ENCODE data around the gene AP1G1.

AP1G1 gene

DNA sequence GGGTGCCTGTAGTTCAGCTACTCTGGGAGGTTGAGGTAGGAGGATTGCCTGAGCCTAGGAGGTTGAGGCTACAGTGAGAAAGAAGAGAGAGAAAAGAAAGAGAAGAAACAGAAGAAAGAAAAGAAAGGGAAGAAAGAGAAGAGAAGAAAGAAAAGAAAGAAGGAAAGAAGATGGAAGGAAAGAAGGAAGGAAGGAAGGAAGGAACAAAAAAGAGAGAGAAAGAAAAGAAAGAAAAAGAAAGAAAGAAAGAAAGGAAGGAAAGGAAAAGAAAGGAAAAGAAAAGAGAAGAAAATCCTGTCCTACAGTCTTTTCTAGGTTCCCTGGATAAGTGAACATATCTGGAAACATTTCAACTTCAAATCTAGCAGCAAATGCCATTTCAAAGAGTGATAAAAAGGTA is 54.5 kb downstream of the AP1G1 start:
- DNase-seq: no peak

DNA sequence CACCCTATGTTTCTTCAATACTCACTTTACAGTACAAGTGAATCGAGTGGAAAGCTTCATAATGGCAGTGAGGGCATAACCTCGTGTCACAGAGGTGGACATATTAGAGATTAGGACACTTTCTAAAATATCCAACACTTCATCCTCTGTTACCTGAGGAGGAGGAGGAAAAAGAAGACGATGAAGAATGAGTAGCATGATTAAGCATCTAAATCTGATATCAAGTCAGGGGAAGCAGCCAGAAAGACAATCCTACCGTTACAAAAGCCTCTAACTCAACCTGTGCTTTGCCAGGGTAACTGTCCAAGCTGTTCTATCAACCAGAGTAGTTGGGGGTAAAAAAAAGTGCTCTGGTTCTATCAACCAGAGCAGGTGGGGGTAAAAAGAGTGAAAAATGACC is 60.4 kb downstream of the AP1G1 start:
- no peak for DNase-seq

DNA sequence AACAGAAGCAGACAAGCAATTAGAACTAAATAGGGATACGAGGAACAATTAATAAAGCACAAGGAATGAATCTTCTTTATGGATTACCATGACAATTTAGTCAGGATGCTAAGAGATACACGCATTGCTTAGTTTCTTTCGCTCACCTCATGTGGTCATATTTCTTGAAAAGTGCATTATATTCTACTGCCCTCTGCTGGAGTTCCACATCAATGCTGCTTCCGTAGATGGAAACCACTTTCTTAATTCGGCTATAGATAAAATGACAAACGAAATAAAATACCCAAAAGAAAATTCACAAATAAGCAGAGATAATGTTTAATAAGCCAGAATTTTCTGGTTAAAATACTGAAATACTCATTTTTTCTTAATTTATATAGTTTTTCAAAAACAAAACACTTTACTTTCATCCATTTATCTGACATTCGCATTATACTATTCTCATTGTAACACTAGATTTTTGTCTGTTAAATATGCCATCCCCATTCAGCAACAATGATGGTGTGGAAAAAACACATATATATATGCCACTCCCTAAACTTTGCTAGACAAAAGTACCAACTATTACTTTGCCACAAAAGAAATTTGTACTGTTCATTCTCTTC is 62.1 kb downstream of the AP1G1 start:
- DNase-seq: peak; percentile 31

DNA sequence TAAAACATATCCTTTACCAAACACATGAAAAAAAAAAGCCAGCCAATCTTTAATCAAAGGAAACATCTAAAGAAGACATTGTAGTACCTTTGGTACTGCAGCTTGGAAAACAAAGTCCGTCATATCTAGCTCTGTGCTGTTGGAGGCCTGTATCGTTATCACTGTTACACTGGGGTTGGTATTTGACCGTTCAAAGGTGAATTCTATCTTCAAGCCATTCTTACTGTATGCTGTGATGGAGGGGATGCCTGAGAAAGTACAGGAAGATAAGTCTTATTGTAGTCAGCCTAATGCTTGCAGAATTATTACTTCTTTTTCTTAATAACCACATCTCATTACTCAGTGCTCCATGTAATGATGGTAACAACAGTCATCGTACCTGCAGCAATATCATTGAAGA is 69.8 kb downstream of the AP1G1 start:
- no peak for DNase-seq

DNA sequence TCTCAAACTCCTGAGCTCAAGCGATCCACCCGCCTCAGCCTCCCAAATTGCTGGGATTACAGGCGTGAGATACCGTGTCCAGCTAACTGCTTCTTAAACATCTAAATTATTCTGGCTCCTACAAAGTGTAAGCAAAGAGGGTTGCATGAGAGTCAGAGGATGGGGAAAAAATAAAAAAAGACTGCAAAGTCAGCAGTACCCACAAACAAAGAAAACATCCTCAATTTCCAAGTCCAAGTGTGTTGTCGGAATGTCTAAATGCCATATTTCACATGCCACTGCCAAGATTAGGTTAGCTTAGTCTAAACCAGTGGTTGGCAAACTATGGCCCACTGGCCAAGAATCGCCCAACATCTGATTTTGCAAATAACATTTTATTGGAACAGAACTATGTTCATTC is 71.1 kb downstream of the AP1G1 start:
- no peak for DNase-seq

DNA sequence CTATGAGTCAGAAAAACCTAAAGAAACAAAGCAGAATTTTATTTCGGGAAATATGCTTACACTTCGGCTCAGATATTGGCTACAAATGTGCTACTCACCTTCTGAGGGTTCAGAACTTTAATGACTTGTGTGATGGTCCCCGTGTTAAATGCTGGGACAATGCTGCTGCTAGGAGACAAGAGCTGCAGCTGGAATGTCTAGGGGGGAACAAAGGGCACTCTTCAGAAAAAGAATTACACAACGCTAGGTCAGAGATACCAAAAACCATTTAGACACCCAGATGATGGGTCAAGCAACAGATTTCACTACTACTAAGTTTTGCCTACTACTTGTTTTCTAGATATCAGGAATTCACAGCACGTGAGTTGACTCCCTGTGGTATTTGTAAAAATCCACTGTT is 74.1 kb downstream of the AP1G1 start:
- no peak for DNase-seq

DNA sequence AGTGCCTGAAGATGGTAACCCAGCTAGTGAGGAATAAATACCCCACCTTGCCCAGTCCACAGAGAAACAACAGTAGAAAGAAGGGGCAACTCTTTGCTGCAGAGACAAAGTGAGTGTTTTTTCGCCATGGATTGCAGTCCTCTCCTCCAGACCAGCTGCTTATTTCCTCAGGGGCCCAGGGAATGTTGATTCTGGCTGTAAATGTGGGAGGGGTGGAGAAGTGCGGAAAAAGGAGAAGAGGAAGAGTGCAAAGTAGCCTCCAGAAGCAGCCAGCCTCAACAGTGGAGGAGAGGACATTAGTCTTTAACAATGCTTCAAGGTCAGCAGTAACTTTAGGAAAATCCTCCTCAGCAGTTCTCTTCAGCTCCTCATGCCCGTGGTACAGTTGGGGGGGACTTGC is 76.0 kb downstream of the AP1G1 start:
- DNase-seq: no peak

DNA sequence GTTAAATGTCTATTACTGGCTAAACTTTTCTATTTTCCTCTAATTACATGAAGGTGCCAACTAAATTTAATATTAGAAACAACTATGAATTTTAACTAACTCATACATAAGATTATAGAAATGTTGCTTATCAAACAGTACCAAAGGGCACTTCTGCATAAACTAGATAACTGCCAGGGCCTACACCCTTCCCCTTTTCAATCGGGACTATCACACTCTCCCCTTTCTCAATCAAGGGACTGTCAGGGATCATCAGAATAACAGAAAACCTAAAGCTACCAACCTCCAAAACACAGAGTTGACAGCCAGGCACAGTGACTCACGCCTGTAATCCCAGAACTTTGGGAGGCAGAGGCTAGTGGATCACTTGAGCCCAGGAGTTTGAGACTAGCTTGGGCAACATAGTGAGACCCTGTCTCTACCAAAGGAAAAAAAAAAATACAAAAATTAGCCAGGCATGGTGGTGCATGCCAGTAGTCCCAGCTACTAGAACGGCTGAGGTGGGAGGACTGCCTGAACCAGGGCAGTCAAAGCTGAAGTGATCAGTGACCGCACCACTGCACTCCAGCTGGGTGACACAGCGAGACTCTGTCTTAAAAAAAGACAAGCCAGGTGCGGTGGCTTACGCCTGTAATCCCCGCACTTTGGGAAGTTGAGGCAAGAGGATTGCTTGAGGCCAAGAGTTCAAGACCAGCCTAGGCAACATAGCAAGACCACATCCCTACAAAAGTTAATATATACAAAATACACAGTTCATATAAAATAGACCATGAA is 80.9 kb downstream of the AP1G1 start:
- no peak for DNase-seq

DNA sequence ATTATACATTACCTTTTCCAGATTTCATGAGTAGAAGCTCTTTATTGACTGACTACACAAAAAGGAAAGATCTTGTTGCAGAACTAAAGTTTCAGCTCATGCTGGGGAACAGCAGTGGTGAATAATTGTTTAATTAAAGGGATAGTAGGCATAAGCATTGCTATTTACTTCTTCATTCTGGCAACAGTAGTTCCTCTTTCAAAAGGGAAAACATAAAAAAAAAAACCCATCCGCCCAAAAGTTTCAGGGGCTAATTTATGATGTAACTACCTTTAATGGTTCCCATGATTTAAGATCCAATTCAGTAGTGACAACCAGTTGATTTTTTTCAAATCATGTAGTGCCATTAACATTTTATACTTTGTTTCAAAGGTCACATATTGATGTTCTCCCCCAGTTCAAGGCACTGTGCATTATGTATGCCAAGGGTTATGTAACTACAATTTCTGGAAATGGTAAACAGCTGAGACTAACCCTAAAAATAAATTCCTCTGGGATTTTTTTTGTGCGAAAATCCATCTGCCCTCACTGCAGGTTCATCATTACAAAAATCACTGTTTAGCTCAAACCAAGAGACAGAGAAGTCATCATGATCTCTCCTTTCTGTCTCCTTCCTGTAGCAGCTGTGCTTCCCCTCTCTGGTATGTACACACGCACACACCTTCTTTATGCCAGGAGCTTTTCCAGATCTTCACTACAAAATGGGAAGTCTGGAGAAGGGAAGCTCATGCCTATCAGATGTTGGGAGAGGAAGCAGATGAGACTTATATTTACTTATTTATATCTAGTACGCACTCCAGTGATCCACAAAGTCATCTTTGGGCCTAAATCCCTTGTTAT is 81.9 kb downstream of the AP1G1 start:
- no peak for DNase-seq

DNA sequence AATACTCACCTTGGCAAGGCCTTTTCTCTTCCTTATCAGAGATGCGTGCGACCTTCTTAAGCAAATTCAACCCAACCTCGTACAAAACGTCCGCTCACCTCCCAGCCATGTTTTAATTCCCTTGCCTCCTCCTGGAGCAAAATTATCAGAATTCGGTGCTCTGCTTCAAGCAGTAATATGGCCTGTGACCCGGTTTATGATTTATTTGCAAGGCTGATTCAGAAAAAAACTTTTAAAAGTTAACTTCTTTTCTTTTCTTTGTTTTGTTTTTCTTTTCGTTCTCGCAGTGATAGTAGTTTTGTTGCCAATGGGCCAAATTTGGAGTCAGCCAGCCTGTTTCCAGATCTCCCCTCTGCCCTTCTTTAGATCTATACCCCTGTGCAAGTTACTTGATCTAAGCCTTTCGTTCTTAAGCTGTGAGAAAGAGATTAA is 84.3 kb downstream of the AP1G1 start, which contains the start of gene PHLPP2:
PHLPP2 (minus strand) TSS at position 382 of the 432 bp plus-strand sequence. CDS start 9,906 bp downstream, outside the sequence.
- no peak for DNase-seq

DNA sequence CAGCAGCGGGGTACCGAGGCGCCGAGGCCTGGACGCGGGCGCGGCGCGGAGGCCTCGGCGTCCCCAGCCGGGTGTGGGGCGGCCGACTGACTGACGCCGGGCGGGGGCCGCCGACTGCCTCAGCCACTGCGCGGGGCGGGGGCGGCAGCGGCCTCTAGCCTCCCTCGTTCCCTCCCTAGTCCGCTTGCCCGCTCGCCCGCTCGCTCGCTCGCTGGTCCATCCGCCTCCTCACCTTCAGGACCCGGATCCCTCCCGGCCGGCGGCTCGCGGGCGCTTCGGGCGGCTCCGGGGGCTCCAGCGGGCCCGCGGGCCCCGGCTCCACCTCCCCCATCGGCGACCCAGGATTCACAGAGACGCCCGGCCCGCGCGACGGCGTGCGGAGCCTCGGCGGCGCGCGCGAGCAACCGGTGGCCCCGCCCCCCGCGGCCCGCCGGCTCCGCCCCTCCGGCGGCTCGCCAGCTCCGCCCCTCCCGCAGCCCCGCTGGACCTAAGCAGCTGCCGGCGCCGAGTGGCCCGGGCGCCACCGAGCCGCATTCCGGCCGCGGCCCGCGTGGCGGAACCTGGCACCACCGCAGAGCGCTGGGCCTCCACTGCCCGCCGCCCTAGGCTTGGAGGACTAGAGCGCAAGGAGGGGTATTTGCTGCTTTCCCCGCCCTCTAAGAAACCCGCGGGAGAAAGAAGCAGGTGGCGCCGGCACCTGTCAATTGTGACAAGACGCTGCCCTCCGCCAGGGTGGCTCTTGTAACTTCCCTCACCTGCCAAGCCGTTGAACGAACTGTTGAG is 84.9 kb downstream of the AP1G1 start:
- DNase-seq: peak; percentile 83

DNA sequence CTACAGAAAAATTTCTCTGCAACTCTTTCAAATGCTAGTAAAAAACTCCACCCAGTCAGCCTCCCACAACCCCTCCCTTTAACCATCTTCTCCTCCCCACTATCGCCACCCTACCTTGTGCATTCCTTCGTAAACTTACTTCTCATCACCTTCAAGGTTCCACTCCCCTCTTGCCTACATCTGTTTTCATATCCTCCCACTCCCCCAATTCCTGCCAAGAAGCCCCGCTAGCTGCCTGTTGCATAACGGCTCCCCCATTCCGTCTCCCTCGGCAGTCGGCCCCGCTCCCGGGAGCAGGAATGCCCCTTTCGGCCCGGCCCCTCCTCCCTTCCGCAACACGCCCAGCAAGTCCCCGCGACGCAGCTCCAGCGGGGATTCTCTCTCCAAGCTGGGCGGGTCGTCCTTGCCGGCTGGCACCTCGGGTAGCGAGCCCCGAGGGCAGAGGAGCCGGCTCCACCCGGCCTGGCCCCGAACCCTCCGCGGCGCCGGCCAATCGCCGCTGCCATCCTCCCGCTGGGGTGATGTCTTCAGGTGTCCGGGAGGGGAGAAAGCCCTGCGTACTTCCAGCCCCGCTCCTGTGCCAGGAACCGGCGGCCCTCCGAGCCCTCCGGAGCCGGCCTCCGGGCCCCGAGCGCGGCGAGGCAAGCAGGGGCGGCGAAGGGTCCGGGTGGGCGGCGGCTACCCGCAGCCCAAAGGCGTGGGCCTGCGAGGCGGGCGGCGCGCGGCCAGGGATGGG is 85.7 kb downstream of the AP1G1 start:
- peak; percentile 56 for DNase-seq

DNA sequence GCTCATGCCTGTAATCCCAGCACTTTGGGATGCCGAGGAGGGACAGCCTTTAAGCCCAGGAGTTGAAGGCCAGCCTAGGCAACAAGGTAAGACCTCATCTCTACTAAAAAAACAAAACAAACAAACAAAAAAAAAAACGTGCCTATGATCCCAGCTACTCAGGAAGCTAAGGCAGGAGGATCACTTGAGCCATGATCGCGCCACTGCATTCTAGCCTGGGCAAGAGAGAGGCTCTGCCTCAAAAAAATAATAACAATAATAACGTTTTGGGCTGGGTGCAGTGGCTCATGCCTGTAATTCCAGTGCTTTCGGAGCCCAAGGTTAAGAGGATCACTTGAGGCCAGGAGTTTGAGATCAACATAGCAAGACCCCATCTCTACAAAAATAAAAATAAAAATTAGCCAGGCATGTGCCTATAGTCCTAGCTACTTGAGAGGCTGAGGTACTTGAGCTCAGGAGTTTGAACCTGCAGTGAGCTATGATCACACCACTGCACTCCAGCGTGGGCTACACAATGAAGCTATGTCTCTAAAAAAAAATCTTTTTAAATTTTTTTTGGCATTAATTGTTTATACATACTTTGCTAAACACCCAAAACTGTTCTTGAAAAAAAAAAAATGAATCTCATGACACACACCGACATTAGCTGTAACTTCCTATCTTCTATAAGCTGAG is 87.4 kb downstream of the AP1G1 start:
- DNase-seq: no peak

DNA sequence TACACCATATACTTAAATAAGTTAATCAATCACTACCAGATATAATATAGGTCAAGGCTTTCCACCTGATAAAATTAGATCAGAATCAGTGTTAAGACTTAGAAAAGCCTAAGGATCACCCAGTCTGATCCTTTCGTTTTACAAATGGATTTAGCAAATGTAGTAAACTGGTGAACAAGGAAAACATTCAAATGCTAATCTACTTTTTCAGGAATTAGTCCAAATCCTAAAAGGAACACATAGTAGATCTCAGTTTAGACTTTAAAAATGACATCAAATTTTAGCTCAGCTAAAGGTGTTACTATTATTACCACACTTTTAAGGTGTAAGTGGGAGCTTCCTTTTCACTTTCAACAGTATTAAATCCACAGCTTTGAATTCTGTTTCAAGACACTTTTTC is 96.1 kb downstream of the AP1G1 start:
- no peak for DNase-seq

DNA sequence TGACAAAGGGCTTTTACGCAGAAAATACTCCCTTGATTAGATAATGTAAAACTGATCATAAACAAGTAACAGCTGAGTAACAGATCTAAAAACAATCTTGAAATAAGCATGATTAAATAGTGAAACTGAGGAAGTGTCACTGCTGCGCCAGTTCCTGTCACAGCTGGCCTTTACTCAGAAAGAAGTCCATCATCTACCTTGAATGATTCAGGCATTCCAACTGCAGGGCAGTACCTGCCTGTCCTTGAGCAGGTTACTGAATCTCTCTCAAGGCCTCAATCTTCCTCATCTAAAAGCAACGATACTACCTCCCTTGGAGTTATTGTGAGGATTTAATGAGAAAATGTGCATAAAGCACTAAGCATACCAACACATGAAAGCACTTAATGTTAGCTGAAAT is 96.8 kb downstream of the AP1G1 start:
- no peak for DNase-seq

DNA sequence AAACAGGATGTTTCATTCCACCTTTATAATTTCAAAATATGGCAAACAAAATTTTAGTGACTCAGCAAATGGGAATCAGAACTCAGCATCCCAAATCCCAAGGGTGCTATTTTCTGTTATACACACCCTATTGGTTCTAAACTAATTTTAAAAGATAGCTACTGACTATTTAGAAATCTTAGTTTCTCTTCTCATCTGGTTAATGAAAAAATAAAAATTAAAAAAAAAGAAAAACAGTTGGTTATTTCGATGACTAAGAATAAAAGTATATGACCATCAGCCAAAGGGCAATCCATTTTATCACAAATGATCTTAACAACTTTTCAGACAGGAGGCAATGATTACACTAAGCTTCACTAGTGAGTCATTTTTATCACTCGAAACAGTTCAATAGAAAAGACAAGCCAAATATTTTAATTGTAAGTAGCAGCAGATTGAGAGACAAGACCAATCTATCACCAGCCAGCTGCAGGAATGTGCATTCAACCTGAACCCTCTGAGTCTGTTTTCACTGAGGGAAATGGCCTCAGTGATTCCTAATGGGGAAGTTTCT is 99.3 kb downstream of the AP1G1 start:
- DNase-seq: no peak

DNA sequence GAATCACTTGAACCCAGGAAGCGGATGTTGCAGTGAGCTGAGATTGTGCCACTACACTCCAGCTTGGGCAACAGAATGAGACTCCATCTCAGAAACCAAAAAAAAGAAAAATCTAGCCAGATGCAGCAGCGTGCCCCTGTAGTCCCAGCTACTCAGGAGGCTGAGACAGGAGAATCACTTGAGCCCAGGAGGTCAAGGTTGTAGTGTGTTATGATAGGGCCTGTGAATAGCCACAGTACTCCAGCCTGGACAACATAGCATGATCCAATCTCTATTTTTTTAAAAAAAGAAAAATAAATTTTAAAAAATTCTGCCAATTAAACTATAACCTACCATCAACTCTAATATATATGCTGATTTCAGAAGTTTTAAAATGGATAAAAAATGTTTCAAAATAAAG is 99.9 kb downstream of the AP1G1 start:
- DNase-seq: no peak

DNA sequence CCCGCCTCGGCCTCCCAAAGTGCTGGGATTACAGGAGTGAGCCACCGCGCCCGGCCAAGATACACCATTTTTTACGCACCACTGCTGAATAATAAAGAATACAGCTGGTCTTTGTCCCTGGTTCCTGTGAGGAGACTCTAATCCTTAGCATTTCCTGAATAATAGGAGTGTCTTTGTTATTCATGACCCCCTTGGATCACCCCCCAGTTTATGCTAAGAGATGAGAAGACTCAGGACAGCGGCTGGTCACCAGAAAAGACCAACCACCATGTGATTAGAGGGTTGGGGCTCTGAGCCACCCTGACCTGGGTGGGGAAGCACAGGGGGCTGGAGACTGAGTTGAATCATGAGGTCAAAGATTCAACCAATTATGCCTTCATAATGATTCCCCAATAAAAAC is 101.4 kb downstream of the AP1G1 start:
- DNase-seq: no peak

DNA sequence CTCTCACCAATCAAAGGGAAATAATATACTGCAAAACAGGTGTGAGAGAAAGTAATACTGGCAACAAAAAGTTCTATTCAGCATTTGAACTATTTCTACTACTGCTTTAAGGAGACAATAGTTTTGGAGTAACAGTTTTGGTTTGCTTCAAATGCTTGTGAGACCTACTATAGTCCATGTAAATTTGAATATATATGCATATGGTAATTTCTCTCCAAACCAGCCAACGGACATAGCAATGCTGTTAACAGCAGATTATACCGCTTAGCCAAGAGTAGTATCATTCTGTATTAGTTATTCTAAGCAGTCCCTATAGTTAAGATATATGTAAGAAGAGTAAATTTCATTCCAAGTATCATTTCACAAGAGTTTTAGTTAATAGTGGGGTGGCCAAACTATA is 102.6 kb downstream of the AP1G1 start:
- DNase-seq: no peak

DNA sequence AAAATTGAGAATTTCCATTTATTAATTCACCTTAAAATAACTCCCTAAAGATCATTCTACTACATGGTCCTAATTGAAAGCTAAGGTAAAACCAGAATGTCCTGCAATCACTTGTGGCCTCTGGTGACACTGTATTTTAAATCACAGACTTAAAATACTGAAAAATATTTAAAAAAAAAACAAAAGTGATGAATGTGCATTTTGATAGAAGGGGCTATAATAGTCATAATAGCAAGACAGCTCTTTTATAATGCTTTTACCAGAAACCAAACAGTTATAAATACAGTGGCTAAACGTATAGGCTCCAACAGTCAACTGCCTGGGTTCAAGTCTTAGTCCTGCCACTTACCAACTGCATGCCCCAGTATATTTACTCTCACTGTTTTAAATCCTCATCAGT is 105.3 kb downstream of the AP1G1 start:
- no peak for DNase-seq

DNA sequence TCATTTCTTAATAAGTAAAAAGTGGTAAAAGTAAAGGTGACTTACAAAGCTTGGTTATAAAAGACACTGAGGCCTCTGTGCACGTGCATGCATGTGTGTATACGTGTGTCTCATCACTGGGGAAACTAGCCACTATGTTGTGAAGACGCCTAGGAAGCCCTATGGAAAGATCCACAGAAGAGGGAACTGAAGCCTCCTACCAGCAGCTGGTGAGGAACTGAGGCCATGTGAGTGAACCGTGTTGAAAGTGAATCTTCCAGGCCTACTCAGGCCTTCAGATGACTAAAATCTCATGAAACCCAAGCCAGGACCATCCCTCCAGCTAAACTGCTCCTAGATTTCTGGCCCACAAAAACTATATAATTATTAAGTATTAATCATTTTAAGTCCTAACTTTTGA is 107.8 kb downstream of the AP1G1 start:
- DNase-seq: no peak
